GM21423 (cell line): Measurements from ENCODE around the gene CHRM4.

Experiments
- ATAC-seq: cut with Tn5 transposase; IDR thresholded peaks from one replicate; pipeline ENCODE4 v1.9.1; 2021; ENCODE audit warnings: mild to moderate bottlenecking, moderate library complexity; ENCODE audit not compliant: unreplicated experiment

Gene CHRM4

GRCh38 chr11:46369458-46370152 lies 22.0 kb downstream of the CHRM4 start:
- ATAC-seq: peak; percentile 58

- no peak for ATAC-seq
These were observed 23.7 kb downstream of the CHRM4 start for GRCh38 chr11:46367916-46368267.

- peak; percentile 44 for ATAC-seq
These were observed 24.2 kb downstream of the CHRM4 start for GRCh38 chr11:46367244-46367915.

GRCh38 chr11:46366661-46367161 lies 24.9 kb downstream of the CHRM4 start:
- ATAC-seq: no peak

- ATAC-seq: no peak
These were observed 25.3 kb downstream of the CHRM4 start for GRCh38 chr11:46366260-46366659.

GRCh38 chr11:46364791-46365190 lies 26.8 kb downstream of the CHRM4 start:
- ATAC-seq: no peak

- no peak for ATAC-seq
These were observed 27.5 kb downstream of the CHRM4 start for GRCh38 chr11:46364056-46364455.

- ATAC-seq: no peak
These were observed 28.0 kb downstream of the CHRM4 start for GRCh38 chr11:46363455-46364005.

GRCh38 chr11:46363031-46363407 lies 28.6 kb downstream of the CHRM4 start:
- ATAC-seq: no peak

GRCh38 chr11:46362156-46363030 lies 29.2 kb downstream of the CHRM4 start:
- ATAC-seq: no peak

- ATAC-seq: peak; percentile 85
These were observed 30.1 kb downstream of the CHRM4 start for GRCh38 chr11:46361283-46362155.

GRCh38 chr11:46360878-46361277 lies 30.7 kb downstream of the CHRM4 start:
- ATAC-seq: peak; percentile 6

GRCh38 chr11:46359953-46360352 lies 31.6 kb downstream of the CHRM4 start:
- ATAC-seq: no peak

- no peak for ATAC-seq
These were observed 34.1 kb downstream of the CHRM4 start for GRCh38 chr11:46357483-46357936.

- ATAC-seq: no peak
These were observed 34.6 kb downstream of the CHRM4 start for GRCh38 chr11:46356924-46357482.

- ATAC-seq: no peak
These were observed 37.9 kb downstream of the CHRM4 start for GRCh38 chr11:46353698-46354097.

- no peak for ATAC-seq
These were observed 39.3 kb downstream of the CHRM4 start for GRCh38 chr11:46352063-46352841.

- no peak for ATAC-seq
These were observed 40.0 kb downstream of the CHRM4 start for GRCh38 chr11:46351606-46352005.

GRCh38 chr11:46351148-46351547 lies 40.4 kb downstream of the CHRM4 start:
- no peak for ATAC-seq
